Adrenal gland (tissue), 12 donors: ENCODE data around the gene SULT2B1. TPM values are rescaled to one million over a fixed set of nuclear protein-coding genes. Genes with fewer than 3 reads are reported as not detected.
A peak's percentile ranks its signal among the peaks of the same experiment; 100 is the strongest.

ENCODE experiments used
- DNase-seq, 7 donors: peaks; one replicate each; pipeline ENCODE4 v3.0.0-alpha.2; 2019 to 2020
- H3K27ac ChIP-seq, 5 donors: fragments of 200-600 bp; sonication (generic) in 4 of 5; 1 replicate in 3 of 5; 2 replicates in 2 of 5; pipeline versions ENCODE4 v1.5.1 to v1.8.0; 2016 to 2020; ENCODE audit warnings: mild to moderate bottlenecking in 1 of 5
- H3K27me3 ChIP-seq: fragments of 200-600 bp; 2 replicates; pipeline ENCODE4 v1.8.0; 2021
- H3K36me3 ChIP-seq, 2 donors: fragments of 200-600 bp; replicated peaks in 1 of 2; 1 replicate in 1 of 2; 2 replicates in 1 of 2; pipeline versions ENCODE4 v1.5.1 to v1.8.0; 2018 to 2022
- H3K4me1 ChIP-seq, 2 donors: fragments of 200-600 bp; replicated peaks in 1 of 2; 1 replicate in 1 of 2; 2 replicates in 1 of 2; pipeline versions ENCODE4 v1.5.1 to v1.8.0; 2018 to 2021
- H3K4me3 ChIP-seq, 4 donors: fragments of 200-600 bp; sonication (generic) in 3 of 4; one replicate each; pipeline ENCODE4 v1.5.1; 2016 to 2018
- H3K9me3 ChIP-seq, 3 donors: fragments of 200-600 bp; sonication (generic) in 1 of 3; replicated peaks in 1 of 3; 1 replicate in 2 of 3; 2 replicates in 1 of 3; pipeline versions ENCODE4 v1.5.1 to v1.8.0; 2016 to 2021
- POLR2A ChIP-seq, 2 donors: fragments of 450-650 bp; IDR thresholded peaks; one replicate each; pipeline ENCODE4 v1.6.1; 2017; ENCODE audit warnings: antibody characterized with exemption in 2 of 2, mild to moderate bottlenecking in 2 of 2, moderate library complexity in 1 of 2
- WGBS, 4 donors: extraction: QIAGEN DNeasy Blood & Tissue Kit in 2 of 4; methylation state at CpG; one replicate each; pipeline versions ENCODE4 v1.1.5 to v1.1.7; 2013 to 2017; 5-methylcytosine and 5-hydroxymethylcytosine counted together
- intact Hi-C, 2 donors: fragments of 100-400 bp; cut with DNase I; formaldehyde crosslinking; loops; one replicate each; pipeline versions ENCODE4 v1.14.1 to v1.15.0; 2022 to 2023
- polyA plus RNA-seq, 3 donors: library from polyadenylated mRNA; stranded (reverse); fragments of 200-250 nt in 2 of 3; fragments of 350-450 nt in 1 of 3; fragmentation: Illumina TruSeq in 1 of 3; extraction: RNeasy Lipid Tissue Mini Kit (QIAGEN cat#74804) in 1 of 3; gene quantifications; one replicate each; pipeline ENCODE4 v1.2.3, GENCODE V29; 2013 to 2014
- total RNA-seq, 9 donors: library from RNA; depleted of rRNA in 4 of 9; stranded (reverse); fragments of >200 nt in 4 of 9; fragments of 120-200 nt in 1 of 9; fragmentation: NEBNext Ultra II Directional in 1 of 9; extraction: Animal tissue kit (Norgen Biotek cat#: 25700) in 1 of 9; gene quantifications; one replicate each; pipeline versions ENCODE4 v1.1.0 to v1.2.4, GENCODE V29; 2013 to 2023
- TF ChIP-seq, protein P1 (sequence below), 6 experiments: fragments of 450-650 bp in 4 of 6; fragments of 200-600 bp in 2 of 6; sonication (generic) in 1 of 6; IDR thresholded peaks; 1 replicate in 5 of 6; 2 replicates in 1 of 6; pipeline versions ENCODE4 v1.5.1 to v1.8.0; 2016 to 2021; ENCODE audit warnings: antibody characterized with exemption in 6 of 6, mild to moderate bottlenecking in 2 of 6, moderate library complexity in 1 of 6
- donor health status: healthy with polysubstance abuse.
- donor health status: Bipolar disorder and iron deficiency.
- donor health status: DM: yes; HTN: yes; CAD: no.
- donor health status: DM: no; HTN: no; CAD: no.
- donor health status: DM: no; HTN: no; CAD: no.
- donor health status: DM: yes; HTN: yes; CAD: no.

The SULT2B1 gene
- total and polyA plus RNA-seq, 12 donors: 0.22 to 1.4 (median 0.52) TPM; not detected in 3

DNA sequence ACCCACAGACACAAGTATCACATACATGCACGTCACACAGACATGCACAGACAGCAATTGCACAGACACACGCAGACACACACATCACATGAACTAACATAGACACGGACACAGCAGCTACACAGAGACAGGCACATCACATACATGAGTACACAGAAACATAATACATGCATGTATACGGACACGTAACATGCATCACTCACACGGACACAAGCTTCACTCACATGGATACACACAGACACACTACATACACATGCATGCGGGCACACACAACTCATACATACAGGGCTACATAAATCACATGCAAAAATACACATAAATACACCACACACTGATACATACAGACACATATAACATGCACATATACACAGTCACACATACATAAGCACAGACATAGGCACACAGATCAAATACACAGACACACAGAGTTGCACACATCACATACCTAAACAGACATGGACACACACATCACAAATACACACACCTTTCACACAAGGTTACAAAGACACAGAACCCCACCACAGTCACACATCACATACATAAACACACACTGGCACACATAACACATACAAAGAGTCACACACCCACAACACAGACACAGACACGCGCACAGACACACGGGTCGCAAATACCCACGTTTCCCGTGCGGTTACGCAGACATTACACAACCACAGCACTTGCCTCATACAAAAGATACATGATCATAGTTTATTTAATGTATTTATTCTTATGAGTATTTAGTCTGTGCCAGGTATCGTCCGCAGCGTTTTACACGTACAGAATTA is 39.3 kb upstream of the SULT2B1 start:
- Histone ChIP-seq H3K27ac (peak overlapping the region in 1 of 5 donors; percentile 54), H3K4me1 (peaks cover 0 to 8% of the 10 kb centered on the region in 2 donors), H3K9me3 (no peaks in the 10 kb centered on the region), H3K27me3 (peaks cover 22% of the 10 kb centered on the region), H3K4me3 (no peak overlapping the region), H3K36me3 (no peaks in the 10 kb centered on the region)
- 38 to 47% (median 43%) methylated on average over 19 of the region's 19 CpGs for WGBS, 4 donors
- intact Hi-C loops: no loop called here
- no peak for TF ChIP-seq POLR2A (IDR thresholded peaks at IDR 0.05)
- TF ChIP-seq, protein P1, sequence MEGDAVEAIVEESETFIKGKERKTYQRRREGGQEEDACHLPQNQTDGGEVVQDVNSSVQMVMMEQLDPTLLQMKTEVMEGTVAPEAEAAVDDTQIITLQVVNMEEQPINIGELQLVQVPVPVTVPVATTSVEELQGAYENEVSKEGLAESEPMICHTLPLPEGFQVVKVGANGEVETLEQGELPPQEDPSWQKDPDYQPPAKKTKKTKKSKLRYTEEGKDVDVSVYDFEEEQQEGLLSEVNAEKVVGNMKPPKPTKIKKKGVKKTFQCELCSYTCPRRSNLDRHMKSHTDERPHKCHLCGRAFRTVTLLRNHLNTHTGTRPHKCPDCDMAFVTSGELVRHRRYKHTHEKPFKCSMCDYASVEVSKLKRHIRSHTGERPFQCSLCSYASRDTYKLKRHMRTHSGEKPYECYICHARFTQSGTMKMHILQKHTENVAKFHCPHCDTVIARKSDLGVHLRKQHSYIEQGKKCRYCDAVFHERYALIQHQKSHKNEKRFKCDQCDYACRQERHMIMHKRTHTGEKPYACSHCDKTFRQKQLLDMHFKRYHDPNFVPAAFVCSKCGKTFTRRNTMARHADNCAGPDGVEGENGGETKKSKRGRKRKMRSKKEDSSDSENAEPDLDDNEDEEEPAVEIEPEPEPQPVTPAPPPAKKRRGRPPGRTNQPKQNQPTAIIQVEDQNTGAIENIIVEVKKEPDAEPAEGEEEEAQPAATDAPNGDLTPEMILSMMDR (IDR thresholded peaks at IDR 0.05): no peak
- no peak for DNase-seq

DNA sequence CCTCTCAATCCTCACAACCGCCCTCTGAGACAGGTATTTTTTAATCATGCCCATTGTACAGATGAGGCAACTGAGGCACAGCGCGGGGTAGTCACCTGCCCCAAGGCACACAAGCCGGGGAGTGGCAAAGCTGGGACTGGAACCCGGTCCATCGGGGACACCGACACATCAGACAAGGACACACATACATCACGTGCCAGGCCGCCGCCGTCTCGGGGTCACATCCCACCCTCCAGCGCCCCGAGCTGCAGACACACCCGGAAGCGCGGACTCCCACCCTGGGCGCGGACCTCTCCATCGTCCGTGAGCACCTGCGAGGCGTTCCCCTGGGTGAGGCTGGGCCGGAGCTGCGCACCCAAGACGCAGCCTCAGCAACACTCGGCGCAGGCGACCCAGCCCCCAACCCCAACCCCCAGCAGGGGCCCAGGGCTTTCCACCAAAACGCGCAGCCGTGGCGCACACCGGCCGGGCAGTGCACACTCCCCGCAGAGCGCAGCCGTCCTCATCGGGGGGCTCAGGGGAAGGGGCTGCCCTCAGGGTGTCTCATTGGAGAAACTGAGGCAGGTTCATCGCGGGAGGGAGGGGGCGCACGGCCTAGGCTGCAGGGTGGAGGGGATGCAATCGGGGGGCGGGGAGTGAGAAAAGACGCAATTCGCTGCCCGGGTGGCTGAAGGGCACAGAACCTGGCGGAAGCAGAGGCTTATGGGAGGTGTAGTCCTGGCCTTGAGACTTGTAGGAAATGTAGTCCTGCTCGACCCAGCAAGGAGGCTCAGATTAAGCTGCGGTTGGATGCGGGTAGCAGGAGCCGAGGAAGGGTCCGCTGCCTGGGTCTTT is 38.5 kb upstream of the SULT2B1 start:
- Histone ChIP-seq H3K4me3 (peak overlapping the region in 2 of 4 donors; percentile 23 to 60), H3K27ac (peak overlapping the region in 1 of 5 donors; percentile 54), H3K27me3 (peaks cover 22% of the 10 kb centered on the region), H3K36me3 (no peaks in the 10 kb centered on the region), H3K4me1 (peaks cover 0 to 8% of the 10 kb centered on the region in 2 donors), H3K9me3 (no peaks in the 10 kb centered on the region)
- DNase-seq: peak; percentile 50 to 83 (median 65)
- 2 to 5% (median 3%) methylated on average over 19 to 54 of the region's 54 CpGs for WGBS, 4 donors
- TF ChIP-seq, protein P1 (IDR thresholded peaks at IDR 0.05): no peak
- no peak for TF ChIP-seq POLR2A (IDR thresholded peaks at IDR 0.05)
- intact Hi-C loops: no loop called here

DNA sequence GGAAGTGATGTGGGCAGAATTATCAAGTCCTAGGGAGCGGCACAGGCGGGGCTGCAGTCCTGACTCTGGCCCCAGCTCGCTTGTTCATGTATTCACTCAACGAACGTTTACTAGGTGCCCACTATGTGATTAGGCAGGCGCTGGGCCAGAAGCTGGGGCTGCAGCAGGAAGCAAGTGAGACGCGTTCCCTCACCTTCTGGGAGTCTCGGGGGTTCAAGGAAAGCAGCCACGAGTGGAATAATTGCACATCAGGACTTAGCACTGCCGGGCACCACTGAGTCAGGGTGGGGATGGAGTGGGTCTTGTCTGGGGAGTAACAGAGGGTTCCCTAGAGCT is 37.9 kb upstream of the SULT2B1 start:
- Histone ChIP-seq H3K27ac (no peak overlapping the region), H3K9me3 (no peaks in the 10 kb centered on the region), H3K4me1 (peaks cover 0 to 8% of the 10 kb centered on the region in 2 donors), H3K4me3 (peak overlapping the region in 1 of 4 donors; percentile 60), H3K36me3 (no peaks in the 10 kb centered on the region), H3K27me3 (peaks cover 22% of the 10 kb centered on the region)
- 33 to 49% (median 42%) methylated on average over 8 to 11 of the region's 11 CpGs for WGBS, 4 donors
- no peak for DNase-seq
- TF ChIP-seq, protein P1 (IDR thresholded peaks at IDR 0.05): no peak
- TF ChIP-seq POLR2A (IDR thresholded peaks at IDR 0.05): no peak
- intact Hi-C loops: no loop called here

DNA sequence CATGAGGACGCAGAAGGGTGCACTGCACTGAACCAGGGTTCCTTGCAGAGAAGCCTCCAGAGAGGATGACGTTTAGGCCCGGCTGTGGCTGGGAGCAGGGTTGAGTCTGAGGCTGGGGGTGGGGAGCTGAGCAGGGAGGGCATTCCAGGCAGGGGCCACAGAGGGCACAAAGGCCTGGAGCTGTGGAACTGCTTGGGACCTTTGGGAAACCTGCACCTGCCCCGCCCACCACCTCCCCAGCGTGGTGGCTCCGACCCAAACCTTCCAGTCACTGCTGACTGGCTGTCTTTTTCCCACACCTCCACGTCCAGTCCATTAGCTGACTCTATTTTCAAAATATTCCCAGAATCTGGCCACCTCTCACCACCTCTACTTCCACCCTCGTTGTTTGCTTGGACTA is 35.4 kb upstream of the SULT2B1 start:
- Histone ChIP-seq H3K4me3 (no peak overlapping the region), H3K9me3 (no peaks in the 10 kb centered on the region), H3K36me3 (no peaks in the 10 kb centered on the region), H3K27ac (no peak overlapping the region), H3K4me1 (peaks cover 0 to 8% of the 10 kb centered on the region in 2 donors), H3K27me3 (peaks cover 15% of the 10 kb centered on the region)
- DNase-seq: no peak
- no peak for TF ChIP-seq POLR2A (IDR thresholded peaks at IDR 0.05)
- TF ChIP-seq, protein P1 (IDR thresholded peaks at IDR 0.05): no peak
- intact Hi-C loops: no loop called here
- 77 to 91% (median 87%) methylated on average over 7 to 8 of the region's 8 CpGs for WGBS, 4 donors
